Germinal center (tissue), 1 donor: ENCODE results near the gene NPY5R.

Source experiments
- DNase-seq: peaks from one replicate; pipeline ENCODE4 v3.0.0; 2012; ENCODE audit warnings: mixed read lengths, low spot score

Gene NPY5R

GRCh38 chr4:163384926-163385325 is 41.2 kb downstream of the NPY5R start:
- DNase-seq: no peak

- no peak for DNase-seq
Observed at GRCh38 chr4:163385466-163385865, 41.8 kb downstream of the NPY5R start.

- no peak for DNase-seq
Observed at GRCh38 chr4:163391756-163392155, 48.1 kb downstream of the NPY5R start.

- DNase-seq: no peak
Observed at GRCh38 chr4:163392328-163392727, 48.6 kb downstream of the NPY5R start.

GRCh38 chr4:163393471-163393870 is 49.8 kb downstream of the NPY5R start:
- no peak for DNase-seq

- no peak for DNase-seq
Observed at GRCh38 chr4:163395055-163395454, 51.4 kb downstream of the NPY5R start.

- no peak for DNase-seq
Observed at GRCh38 chr4:163395758-163396157, 52.1 kb downstream of the NPY5R start.

GRCh38 chr4:163398238-163398637 is 54.5 kb downstream of the NPY5R start:
- no peak for DNase-seq

GRCh38 chr4:163400911-163401310 is 57.2 kb downstream of the NPY5R start:
- DNase-seq: no peak
